Transverse colon (tissue), 4 donors: ENCODE measurements around the gene MRGPRD. TPM values are rescaled to one million over a fixed set of nuclear protein-coding genes. Genes with fewer than 3 reads are reported as not detected.

Experiments used
- DNase-seq: peaks from one replicate; pipeline ENCODE4 v3.0.0-alpha.2; 2019
- H3K27ac ChIP-seq, 4 donors: fragments of 200-600 bp; sonication (generic); 2 replicates each; pipeline ENCODE4 v1.5.1; 2016 to 2018; ENCODE audit warnings: inconsistent platforms in 4 of 4
- H3K27me3 ChIP-seq: fragments of 200-600 bp; sonication (generic); 2 replicates; pipeline ENCODE4 v1.5.1; 2017; ENCODE audit warnings: inconsistent platforms
- H3K36me3 ChIP-seq, 4 donors: fragments of 200-600 bp; sonication (generic); 2 replicates each; pipeline ENCODE4 v1.5.1; 2017 to 2019; ENCODE audit warnings: inconsistent platforms in 4 of 4
- H3K4me1 ChIP-seq, 4 donors: fragments of 200-600 bp; sonication (generic); 2 replicates each; pipeline ENCODE4 v1.5.1; 2017 to 2020; ENCODE audit warnings: inconsistent platforms in 4 of 4
- H3K4me3 ChIP-seq, 4 donors: fragments of 200-600 bp; sonication (generic); 1 replicate in 1 of 4; 2 replicates in 3 of 4; pipeline versions ENCODE4 v1.5.1 to v1.6.1; 2017 to 2019; ENCODE audit warnings: inconsistent platforms in 4 of 4
- H3K9me3 ChIP-seq, 2 donors: fragments of 200-600 bp; sonication (generic); 2 replicates each; pipeline ENCODE4 v1.5.1; 2017 to 2019; ENCODE audit warnings: inconsistent platforms in 2 of 2
- EP300 ChIP-seq: sonication (generic); formaldehyde crosslinking; IDR thresholded peaks from one replicate; pipeline ENCODE4 v1.6.1; 2017; ENCODE audit warnings: antibody characterized with exemption, low read depth
- POLR2A ChIP-seq: fragments of 450-650 bp; IDR thresholded peaks from one replicate; pipeline ENCODE4 v1.6.1; 2016; ENCODE audit warnings: antibody characterized with exemption, mild to moderate bottlenecking, moderate library complexity
- POLR2AphosphoS5 ChIP-seq, 3 donors: sonication (generic); formaldehyde crosslinking; IDR thresholded peaks; one replicate each; pipeline ENCODE4 v1.6.1; 2016; ENCODE audit warnings: antibody characterized with exemption in 3 of 3
- WGBS, 2 donors: methylation state at CpG; one replicate each; pipeline ENCODE4 v1.1.5; 2018; ENCODE audit warnings: low coverage in 1 of 2; 5-methylcytosine and 5-hydroxymethylcytosine counted together
- in situ Hi-C, 4 donors: fragments of 200-750 bp; cut with MboI; loops; one replicate each; pipeline versions ENCODE4 v1.15.0 to v1.15.1; 2017; ENCODE audit warnings: low sequenced_read_pairs in 3 of 4, low pct_ligation_motif_present in 1 of 4, low pct_unique_long_range_greater_than_20kb in 1 of 4
- intact Hi-C: fragments of 100-400 bp; cut with DNase I; formaldehyde crosslinking; loops from one replicate; pipeline ENCODE4 v1.15.1; 2023; ENCODE audit warnings: low total_unique reads
- total RNA-seq, 4 donors: library from RNA; depleted of rRNA; stranded (reverse); fragments of >200 nt; gene quantifications; one replicate each; pipeline ENCODE4 v1.1.0, GENCODE V29; 2016
- TF ChIP-seq, protein P1 (sequence below), 5 experiments: fragments of 200-600 bp in 3 of 5; fragments of 450-650 bp in 2 of 5; sonication (generic) in 3 of 5; IDR thresholded peaks; 1 replicate in 2 of 5; 2 replicates in 3 of 5; pipeline ENCODE4 v1.5.1; 2016 to 2017; ENCODE audit warnings: antibody characterized with exemption in 5 of 5, inconsistent platforms in 3 of 5, mild to moderate bottlenecking in 2 of 5, moderate library complexity in 1 of 5

The MRGPRD gene
- total RNA-seq, 4 donors from 2014 or later = not detected

DNA sequence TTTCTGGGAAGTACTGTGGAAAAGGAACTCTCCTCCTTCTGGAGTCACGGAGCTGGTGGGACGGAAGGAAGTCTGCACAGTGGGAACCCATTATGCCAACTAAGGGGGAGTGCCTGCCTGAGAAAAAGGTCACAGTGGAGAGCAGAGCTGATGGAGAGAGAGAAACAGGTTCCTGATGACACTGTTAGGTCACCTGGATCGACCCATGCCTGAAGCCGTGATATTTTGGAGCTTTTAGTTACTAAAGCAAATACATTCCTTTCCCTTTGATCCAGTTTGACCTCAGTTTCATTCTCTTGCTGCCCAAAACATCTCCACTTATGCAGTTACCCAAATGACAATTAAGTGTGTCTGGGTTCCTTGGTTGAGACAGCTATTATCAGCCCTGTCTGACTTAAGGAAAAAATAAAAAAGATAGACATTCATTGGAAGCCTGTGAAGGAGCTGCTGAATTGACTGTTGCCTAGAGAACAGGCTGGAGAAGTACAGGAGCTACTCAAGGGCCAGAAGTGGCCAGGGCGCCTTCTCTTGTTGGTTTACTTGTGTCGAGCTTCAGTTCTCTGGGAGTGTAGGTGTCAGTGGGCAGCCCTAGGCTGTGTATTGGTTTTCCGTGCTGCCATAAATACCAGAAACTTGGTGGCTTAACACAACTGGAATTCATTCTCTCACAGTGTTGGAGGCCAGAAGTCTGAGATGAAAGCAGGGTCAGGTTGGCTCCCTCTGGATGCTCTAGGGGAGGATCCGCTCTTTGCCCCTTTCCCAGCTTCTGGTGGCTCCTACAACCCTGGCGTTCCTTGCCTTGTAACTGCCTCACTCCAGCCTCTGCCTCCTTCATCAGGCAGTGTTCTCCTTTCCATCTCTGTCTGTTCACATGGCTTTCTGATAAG is 13.6 kb downstream of the MRGPRD start:
- Histone ChIP-seq H3K4me3 (no peak overlapping the region), H3K27me3 (peaks cover 10% of the 10 kb centered on the region), H3K9me3 (no peaks in the 10 kb centered on the region), H3K36me3 (no peaks in the 10 kb centered on the region), H3K4me1 (no peaks in the 10 kb centered on the region), H3K27ac (no peak overlapping the region)
- 88 to 96% methylated on average over 4 to 9 of the region's 9 CpGs for WGBS, 2 donors
- DNase-seq = no peak
- intact Hi-C loops (no loop called here), in situ Hi-C loops (no loop called here)
- no peak for TF ChIP-seq POLR2A
- no peak for TF ChIP-seq POLR2AphosphoS5 (IDR thresholded peaks at IDR 0.05)
- TF ChIP-seq EP300 = no peak
- TF ChIP-seq, protein P1, sequence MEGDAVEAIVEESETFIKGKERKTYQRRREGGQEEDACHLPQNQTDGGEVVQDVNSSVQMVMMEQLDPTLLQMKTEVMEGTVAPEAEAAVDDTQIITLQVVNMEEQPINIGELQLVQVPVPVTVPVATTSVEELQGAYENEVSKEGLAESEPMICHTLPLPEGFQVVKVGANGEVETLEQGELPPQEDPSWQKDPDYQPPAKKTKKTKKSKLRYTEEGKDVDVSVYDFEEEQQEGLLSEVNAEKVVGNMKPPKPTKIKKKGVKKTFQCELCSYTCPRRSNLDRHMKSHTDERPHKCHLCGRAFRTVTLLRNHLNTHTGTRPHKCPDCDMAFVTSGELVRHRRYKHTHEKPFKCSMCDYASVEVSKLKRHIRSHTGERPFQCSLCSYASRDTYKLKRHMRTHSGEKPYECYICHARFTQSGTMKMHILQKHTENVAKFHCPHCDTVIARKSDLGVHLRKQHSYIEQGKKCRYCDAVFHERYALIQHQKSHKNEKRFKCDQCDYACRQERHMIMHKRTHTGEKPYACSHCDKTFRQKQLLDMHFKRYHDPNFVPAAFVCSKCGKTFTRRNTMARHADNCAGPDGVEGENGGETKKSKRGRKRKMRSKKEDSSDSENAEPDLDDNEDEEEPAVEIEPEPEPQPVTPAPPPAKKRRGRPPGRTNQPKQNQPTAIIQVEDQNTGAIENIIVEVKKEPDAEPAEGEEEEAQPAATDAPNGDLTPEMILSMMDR (IDR thresholded peaks at IDR 0.05) = no peak

DNA sequence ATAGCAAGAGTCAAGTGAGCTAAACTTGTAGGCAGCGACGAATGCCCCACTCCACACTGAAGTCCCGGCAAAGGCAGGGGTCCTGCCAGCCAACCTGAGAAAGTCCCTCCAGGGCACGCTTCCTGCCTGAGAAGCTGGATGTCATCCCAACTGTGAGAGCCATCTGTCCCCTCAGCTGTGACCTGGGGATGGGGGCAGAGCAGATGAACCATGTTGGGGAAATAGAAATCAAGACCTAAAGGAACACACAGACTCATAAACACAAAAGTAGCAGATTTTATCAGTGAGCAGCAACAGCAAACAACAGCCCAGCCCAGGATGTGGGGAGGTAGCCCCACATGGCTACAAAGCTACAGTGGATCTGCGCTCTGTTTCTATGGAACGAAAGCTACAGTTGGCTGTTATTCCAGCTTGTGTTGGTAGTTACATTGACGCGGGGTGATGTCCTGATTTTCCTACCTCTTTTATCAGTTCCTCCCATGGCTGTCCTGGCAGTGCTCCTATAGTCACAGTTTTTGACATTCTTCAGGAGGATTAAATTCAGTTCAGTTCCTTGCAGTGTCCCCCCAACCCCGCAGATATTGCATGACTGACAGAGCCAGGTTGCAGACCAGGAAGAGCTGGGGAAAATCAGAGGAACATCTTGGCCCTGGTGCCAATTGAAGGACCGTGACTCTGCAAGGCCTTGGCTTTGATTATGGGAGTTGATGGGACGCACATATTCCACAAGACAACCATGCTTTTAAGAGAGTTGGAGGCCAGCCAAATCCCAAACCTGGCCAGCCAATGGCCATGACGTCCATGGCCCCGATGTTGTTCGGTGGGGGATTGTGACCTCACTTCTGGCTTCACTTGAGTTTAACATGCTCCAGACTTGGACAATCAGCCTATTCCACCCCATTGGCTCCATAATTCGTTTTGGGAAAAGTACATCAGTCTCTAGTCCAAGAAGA is 14.6 kb downstream of the MRGPRD start:
- Histone ChIP-seq H3K27ac (no peak overlapping the region), H3K4me3 (no peak overlapping the region), H3K9me3 (no peaks in the 10 kb centered on the region), H3K36me3 (no peaks in the 10 kb centered on the region), H3K27me3 (peaks cover 2% of the 10 kb centered on the region), H3K4me1 (no peaks in the 10 kb centered on the region)
- TF ChIP-seq EP300 (no peak), POLR2AphosphoS5 (IDR thresholded peaks at IDR 0.05) (no peak), POLR2A (no peak)
- TF ChIP-seq, protein P1 (IDR thresholded peaks at IDR 0.05) = no peak
- 87 to 93% methylated on average over 3 to 15 of the region's 15 CpGs for WGBS, 2 donors
- in situ Hi-C loops (no loop called here), intact Hi-C loops (no loop called here)
- no peak for DNase-seq

DNA sequence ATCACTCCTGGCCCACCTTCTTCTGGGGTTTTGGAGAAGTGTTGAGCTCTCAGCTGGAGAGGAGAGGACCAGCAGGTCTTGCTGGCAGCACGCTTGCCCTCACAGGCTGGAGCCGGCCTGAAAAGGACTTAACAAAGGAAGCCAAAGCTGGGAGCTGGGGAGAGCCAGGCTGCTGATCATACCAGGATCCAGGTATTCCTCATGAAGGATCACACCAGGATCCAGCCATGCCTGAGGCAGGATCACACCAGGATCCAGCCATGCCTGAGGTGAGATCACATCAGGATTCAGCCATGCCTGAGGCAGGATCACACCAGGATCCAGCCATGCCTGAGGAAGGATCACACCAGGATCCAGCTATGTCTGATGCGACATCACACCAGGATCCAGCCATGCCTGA is 17.0 kb downstream of the MRGPRD start:
- peak; percentile 1 for DNase-seq
- Histone ChIP-seq H3K36me3 (no peaks in the 10 kb centered on the region), H3K27me3 (no peaks in the 10 kb centered on the region), H3K4me1 (no peaks in the 10 kb centered on the region), H3K9me3 (no peaks in the 10 kb centered on the region), H3K27ac (no peak overlapping the region), H3K4me3 (no peak overlapping the region)
- in situ Hi-C loops (no loop called here), intact Hi-C loops (loop anchor here (5.0 kb wide), 1 partner anchor 806 kb away; no protein-coding TSS in a partner anchor)
- 40 to 89% methylated on average over 1 to 3 of the region's 3 CpGs for WGBS, 2 donors
- TF ChIP-seq POLR2A = no peak
- TF ChIP-seq, protein P1 (IDR thresholded peaks at IDR 0.05) = no peak
